ENCODE data around the gene MRTFA.

The MRTFA gene

DNA sequence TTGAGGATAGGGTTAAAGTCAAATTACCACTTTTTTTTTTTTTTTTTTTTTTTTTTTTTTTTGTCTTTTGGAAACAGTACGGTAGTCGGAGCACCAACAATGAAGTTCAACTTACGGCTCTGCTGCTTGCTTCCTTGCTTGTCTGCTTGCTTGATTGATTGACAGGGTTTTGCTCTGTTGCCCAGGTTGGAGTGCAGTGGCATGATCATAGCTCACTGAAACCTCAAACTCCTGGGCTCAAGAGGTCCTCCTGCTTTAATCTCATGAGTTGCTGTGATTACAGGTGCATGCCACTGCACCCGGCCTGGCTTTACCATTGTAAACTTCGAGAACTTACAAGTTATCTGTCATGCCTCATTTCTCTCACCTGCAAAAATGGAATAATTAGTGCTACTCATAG lies 260.4 kb downstream of the MRTFA start:
- no peak for DNase-seq

DNA sequence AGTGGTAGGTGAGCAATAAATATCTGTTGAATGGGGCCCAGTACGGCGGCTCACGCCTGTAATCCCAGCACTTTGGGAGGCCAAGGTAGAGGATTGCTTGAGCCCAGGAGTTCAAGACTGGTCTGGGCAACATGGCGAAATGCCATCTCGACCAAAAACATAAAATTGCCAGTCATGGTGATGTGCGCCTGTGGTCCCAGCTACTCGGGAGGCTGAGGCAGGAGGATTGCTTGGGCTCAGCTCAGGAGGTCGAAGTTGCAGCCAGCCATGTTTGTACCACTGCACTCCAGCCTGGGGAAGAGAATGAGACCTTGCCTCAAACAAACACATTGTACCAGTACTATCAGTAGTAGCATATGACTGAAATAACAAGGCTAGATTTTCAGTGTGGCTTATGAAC lies 262.0 kb downstream of the MRTFA start:
- no peak for DNase-seq

DNA sequence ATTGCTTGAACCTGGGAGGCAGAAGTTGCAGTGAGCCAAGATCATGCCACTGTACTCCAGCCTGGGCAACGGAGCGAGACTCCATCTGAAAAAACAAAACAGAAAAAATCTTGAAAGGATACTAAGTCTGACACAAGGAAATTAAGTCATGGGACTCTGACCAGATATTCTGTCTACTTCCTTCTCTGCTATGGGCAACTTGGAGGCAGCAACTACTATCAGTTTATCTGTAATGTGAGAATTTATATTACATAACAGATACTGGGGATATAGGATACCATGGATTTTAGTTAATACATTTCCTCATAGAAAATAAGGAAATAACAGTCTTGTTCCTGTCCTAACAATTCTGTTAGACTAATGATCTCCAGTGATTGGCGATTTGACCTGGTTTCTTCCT lies 267.7 kb downstream of the MRTFA start:
- DNase-seq: no peak

GRCh38 chr22:40368016-40368415 lies 268.5 kb downstream of the MRTFA start:
- no peak for DNase-seq

- DNase-seq: no peak
These were observed 269.2 kb downstream of the MRTFA start for GRCh38 chr22:40367342-40367741.

DNA sequence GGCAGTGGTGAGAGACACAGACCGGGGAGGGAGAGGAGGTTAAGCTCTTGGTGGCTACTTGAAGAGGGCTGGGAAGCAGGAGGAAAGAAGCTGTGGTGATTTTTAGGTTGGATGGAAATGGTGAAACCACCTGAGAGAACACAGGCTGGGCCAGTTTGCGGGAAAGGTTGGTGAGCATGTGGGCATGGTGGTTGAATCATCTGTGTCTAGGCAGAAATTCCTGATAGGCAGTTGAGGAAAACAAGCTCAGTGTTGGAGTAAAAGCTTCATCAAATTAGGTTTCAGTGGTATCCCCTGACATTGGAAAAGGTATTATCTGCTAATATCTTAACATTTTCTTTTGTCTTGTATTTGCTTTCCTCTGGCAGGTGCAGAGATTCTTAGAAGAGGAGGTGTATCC lies 270.5 kb downstream of the MRTFA start:
- DNase-seq: no peak

GRCh38 chr22:40364431-40364830 lies 272.1 kb downstream of the MRTFA start:
- no peak for DNase-seq

GRCh38 chr22:40363059-40363458 lies 273.5 kb downstream of the MRTFA start:
- no peak for DNase-seq

DNA sequence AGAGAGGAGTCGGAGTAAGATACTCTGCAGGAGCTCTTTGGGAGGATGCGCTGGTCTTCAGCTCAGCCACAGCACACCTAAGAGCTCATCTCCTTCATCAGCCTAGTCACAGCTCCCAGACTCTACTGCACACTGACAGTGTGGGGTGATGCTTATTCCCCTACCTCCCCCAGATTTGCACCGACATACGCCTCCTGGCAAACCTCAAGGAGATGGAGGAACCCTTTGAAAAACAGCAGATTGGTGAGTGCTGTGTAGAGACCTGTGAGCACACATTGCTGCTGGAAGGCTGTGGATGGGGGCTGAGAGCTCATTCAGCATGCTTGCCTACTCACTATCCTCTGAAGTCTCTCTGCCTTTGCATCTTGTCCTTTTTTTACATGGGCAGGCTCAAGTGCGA lies 275.4 kb downstream of the MRTFA start:
- no peak for DNase-seq

All from activated effector memory CD4-positive, alpha-beta T cell treated with Interleukin-2 at 50 U/mL for 16 hours (primary cell).